Vagina (tissue), 2 donors: ENCODE measurements around the gene RBM20.

ENCODE experiments used
- CTCF ChIP-seq, 3 experiments: fragments of 450-650 bp in 2 of 3; fragments of 200-600 bp in 1 of 3; sonication (generic) in 1 of 3; IDR thresholded peaks; one replicate each; pipeline ENCODE4 v1.5.1; 2017 to 2019; ENCODE audit warnings: antibody characterized with exemption in 3 of 3, mild to moderate bottlenecking in 2 of 3, moderate library complexity in 2 of 3
- POLR2A ChIP-seq, 2 donors: fragments of 450-650 bp; IDR thresholded peaks; one replicate each; pipeline ENCODE4 v1.6.1; 2017; ENCODE audit warnings: antibody characterized with exemption in 2 of 2, mild to moderate bottlenecking in 2 of 2, moderate library complexity in 2 of 2
- POLR2AphosphoS5 ChIP-seq, 2 donors: sonication (generic); formaldehyde crosslinking; IDR thresholded peaks; one replicate each; pipeline ENCODE4 v1.9.0; 2017; ENCODE audit warnings: antibody characterized with exemption in 2 of 2, mild to moderate bottlenecking in 2 of 2, low read depth in 1 of 2; ENCODE audit not compliant: insufficient read depth in 1 of 2

GRCh38 chr10:110881247-110881646 is 237.1 kb downstream of the RBM20 start:
- TF ChIP-seq CTCF (IDR thresholded peaks at IDR 0.05), result no peak
- no peak for TF ChIP-seq POLR2AphosphoS5 (IDR thresholded peaks at IDR 0.05; ENCODE audit: insufficient read depth in 1 of 2, low read depth in 1 of 2)
- TF ChIP-seq POLR2A (IDR thresholded peaks at IDR 0.05), result no peak
